Activated CD4-positive, alpha-beta T cell treated with anti-CD3 and anti-CD28 coated beads for 24 hours (primary cell): Measurements from ENCODE around the gene CYS1.
"Not testable (repeated sequence)": the region's sequence is repeated elsewhere in the genome, so short reads cannot be mapped to it uniquely, and the experiment has no call there.

Source experiments
- DNase-seq, 2 donors: peaks; one replicate each; pipeline ENCODE4 v3.0.0-alpha.2; 2020; ENCODE audit warnings: low read depth in 2 of 2

Gene CYS1

DNA sequence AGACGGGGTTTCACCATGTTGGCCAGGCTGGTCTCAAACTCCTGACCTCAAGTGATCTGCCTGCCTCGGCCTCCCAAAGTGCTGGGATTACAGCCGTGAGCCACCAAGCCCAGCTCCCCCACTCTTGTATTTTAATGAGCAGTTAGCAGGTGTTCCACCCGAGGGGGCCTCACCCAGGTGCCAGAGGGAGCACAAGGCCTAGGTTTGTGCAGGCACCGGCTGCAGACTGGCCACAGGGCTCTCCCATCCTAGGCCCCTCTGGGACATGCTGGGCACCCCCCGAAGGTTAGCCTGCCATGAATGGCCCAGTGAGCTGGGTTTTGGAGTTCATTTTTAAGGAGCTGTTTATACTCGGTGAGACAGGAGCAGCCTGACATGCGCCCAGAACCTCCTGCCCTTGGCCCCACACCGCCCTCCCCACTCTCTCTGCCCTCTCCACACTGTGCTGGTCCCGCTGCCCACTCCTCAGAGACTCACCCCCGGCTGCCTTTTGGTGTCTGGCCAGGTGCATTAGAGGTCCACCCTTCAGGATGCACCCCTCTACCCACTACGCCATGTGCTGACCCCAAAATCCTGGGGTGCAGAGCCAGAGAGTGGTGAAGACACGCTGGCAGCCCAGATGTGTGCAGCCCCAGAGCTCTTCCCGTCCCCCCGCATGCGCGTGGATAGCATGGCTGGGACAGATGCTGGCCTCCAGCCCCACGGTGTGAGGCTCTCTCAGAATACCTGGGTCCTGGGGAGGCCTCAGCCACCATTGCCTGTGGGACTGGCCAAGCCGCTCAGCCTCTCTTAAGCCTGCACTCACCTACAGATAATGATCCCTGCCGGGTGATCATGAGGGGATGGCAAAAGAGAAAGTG is 48.1 kb downstream of the CYS1 start:
- DNase-seq: no peak

DNA sequence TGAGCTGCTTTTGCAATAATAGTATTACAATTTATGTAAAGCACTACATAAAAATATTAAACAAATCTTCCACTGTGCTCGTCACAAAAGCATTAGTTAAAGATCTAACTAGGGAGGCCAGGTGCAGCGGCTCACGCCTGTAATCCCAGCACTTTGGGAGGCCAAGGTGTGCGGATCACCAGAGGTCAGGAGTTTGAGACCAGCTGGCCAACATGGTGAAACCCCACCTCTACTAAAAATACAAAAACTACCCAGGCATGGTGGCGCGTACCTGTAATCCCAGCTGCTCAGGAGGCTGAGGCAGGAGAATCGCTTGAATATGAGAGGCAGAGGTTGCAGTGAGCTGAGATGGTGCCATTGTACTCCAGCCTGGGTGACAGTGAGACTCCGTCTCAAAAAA is 49.4 kb downstream of the CYS1 start:
- not testable (repeated sequence) for DNase-seq

DNA sequence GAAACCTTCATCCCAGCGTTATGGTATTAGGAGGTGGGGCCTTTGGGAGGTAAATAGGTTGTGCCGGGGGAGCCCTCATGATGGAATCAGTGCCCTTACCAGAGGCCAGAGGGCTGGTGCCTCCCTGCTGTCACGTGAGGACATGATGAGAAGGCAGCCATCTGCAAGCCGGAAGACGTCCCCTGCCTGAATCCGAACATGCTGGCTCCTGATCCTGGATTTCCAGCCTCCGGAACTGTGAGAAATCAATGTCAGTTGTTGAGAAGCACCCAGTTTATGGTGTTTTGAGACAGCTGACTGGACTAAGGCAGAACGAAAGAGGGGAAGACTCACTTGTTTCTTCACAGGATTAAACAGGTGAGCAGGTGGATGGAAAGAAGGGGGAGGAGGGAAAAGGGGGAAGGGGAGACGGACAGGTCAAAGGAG is 49.9 kb downstream of the CYS1 start:
- no peak for DNase-seq

DNA sequence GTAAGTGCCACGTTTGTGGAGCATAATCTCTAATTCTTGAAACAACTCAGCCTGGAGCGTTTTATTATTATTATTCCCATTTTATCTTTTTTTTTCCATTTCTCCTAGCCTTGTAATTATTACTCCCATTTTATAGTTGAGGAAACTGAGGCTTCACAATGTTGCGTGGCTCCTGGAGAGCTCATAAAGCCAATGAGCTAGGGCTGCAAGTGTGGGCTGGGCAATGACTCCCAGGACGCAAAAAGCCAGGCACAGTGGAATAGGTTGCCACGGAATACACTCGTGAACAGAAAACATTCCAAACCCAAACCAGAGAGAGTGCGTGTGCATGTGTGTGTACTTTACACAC is 50.4 kb downstream of the CYS1 start:
- DNase-seq: no peak

DNA sequence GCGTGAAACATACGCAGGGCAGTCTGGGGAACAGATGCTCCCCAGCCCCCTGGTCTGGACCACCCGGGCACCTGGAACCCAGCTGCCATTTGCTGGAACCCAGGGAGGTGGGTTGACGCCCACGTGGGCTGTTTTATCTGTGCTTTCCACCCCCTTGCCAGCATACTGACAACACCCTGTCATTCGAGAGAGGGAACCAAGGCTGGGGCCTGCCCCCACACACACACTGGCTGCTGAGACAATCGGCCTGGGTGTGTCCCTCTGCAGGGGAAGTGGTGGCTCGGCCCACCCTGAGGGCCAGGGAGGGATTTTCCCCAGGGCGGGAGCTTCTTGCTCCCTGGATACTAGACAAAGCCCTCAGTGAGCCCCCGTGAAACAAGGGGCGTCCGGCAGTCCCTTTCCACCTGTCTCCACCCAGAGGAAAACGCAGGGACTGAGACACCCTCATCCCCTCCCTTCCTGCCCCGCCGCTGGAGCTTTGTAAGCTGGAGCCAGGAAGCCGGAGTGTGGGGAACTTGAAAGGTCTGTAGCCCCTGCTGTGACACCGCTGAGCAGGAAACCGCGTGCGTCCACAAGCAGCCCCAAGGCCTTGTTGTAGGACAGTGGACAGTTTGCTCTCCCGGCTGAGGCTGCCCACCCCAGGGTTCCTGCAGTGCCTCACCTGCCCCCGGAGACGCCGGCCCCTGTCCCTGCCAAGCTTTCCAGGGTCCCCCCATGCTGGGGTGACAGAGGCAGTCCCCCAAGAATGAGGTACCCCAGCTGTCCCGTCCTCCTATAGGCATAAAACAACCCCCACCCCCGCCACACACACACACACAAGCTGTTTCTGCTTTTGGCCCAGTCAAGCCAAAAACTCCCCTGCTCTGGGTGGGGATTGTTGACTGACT is 51.0 kb downstream of the CYS1 start:
- no peak for DNase-seq

DNA sequence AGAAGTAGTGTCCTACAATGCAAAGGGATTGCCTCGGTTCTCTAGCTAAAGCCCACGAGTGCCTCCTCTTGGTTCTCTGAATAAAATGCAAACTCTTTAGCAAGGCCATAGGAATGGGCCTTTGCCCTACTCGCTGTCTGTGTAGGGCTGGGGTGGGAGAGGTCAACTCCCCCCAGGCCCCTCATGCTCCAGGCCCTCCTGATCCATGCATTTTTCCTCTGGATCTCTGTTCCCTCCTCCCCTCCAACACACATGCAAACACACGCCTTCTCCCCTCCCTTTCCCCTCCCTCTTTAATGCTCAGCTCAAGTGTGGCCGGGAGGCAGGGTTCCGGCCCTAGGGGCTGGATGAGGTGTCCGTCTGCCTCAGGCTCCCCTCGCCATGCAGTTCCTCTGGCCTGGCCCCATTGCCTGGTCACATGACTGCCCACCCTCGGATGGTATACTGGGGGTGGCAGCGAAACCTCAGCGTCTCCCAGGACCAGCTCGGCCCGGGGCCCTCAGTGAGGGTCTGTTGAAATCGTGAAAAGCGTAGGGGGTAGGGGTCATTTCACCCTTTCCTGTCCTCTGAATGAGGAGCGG is 51.7 kb downstream of the CYS1 start:
- DNase-seq: no peak

DNA sequence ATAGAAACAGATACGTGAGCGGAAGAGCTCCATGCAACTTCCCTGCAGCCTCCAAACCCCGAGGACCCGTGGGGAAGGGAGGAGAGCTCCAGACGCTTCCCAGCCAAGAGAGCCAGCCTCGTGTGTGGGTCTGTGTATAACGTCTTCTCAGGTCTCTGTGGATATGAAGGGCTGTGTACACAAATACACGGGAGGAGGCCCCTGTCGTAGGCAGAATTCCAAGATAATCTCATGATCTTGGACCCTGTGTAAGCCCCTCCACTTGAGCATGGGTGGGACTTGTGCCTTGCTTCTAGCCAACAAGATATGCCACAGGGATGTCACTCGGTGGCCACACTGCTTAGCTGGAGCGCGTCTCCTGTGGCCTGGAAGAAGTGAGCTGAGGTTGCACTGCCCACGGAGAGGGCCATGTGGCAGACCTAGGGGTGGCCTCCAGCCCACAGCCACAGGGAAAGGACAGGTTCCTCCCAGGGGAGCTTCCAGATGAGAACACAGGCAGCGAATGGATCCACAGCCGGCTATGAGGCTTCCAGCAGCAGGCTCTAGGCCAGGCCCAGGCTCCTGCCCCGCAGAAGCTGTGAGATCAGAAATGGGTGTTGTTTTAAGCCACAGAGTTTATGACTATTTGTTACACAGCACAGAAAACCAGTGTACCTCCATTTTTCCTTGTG is 52.4 kb downstream of the CYS1 start:
- DNase-seq: no peak

DNA sequence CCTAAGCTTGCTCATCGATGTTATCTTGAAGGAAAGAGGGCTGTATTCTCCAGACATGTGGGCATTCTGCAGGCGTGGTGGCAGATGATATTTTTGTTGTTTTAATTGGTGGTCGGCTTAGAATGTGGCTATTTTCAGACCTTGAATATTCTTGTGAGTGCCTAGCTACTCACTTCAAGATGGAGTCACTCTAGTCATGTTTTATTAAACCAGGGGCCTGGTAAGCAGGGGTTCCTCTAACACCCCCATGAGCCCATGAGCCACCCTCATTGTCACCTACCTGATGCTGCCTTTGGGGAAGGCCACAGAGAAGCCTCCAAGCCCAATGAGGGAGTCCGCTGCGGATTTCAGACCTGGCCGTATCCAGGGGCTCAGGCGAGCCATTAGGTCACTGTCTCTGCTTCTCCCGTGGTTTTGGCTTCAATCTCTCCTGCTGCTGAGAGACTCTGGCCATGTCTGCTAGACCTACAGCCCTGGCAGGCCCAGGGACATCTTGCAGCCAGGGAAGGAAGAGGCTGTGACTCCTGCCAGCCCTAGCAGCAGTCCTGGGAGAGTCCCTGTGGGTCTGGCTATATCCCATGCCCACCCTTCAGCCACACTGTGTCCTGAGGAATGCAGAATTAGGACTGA is 53.2 kb downstream of the CYS1 start:
- DNase-seq: no peak

DNA sequence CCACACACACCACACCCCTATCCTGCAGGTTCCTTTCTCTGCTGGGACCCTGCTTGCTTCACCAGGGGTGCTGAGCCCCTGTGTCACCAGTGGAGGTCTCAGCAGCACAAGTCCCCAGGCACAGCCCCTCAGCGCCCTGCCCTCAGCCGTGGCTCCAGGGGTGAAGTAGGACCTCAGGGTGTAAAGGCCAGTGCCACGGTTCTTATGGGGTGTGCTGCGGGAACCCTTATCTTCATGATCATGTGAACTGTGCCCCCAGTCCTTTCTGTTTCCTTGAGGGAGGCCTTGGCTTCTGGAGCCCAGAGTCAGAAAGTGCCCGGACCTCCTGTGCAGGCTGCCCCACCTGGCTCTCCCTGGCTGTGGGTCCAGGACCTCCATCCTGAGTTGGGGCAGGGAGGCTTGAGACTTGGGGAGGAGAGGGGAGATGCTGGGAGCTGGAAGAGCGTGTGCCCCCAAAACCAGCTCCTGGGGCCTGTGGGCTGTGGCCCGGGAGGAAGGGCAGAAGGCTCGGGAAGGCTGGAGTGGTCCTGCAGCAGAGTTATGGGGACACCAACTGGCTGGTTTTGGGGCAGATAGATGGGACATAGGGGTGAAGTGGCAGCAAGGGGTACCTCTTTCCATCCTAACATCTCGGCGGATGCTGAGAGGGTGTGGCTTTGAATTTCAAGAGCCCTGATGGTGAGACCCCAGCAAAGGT is 57.1 kb downstream of the CYS1 start:
- DNase-seq: no peak

DNA sequence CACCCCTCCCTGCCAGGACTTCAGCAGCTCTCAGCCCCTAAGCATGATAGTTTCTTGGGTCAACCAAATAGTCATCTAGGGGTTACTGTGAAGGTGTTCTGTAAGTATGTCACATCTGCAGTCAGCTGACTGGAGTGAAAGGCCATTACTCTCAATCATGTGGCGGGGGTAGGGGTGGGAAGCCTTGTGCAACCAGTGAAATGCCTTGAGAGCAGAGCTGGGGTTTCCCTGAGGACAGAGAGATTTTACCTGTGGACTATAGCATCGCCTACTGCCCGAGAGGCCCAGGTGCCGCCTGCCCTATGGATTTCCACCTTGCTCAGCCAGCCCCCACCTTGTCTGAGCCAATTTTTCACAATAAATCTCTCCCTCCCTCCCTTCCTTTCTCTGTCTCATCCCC is 57.8 kb downstream of the CYS1 start:
- no peak for DNase-seq

DNA sequence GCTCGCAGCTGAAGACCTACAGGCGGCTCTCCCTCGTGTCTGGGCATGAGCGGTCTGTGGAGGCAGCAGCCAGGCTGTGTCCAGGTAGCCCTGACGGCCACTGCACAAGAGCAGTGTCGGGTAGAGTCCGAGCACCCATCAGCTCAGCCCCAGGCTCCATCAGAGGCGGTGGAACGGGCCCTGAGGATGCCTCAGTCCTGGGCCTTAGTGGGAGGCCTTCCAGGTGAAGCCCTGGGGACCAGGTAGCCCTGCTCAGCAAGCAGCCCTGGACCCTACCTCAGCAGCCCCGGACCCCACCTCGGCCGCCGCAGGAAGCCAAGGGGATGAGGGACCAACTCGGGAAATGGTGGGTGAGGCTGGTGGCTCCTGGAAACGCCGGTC is 58.2 kb downstream of the CYS1 start:
- DNase-seq: no peak

DNA sequence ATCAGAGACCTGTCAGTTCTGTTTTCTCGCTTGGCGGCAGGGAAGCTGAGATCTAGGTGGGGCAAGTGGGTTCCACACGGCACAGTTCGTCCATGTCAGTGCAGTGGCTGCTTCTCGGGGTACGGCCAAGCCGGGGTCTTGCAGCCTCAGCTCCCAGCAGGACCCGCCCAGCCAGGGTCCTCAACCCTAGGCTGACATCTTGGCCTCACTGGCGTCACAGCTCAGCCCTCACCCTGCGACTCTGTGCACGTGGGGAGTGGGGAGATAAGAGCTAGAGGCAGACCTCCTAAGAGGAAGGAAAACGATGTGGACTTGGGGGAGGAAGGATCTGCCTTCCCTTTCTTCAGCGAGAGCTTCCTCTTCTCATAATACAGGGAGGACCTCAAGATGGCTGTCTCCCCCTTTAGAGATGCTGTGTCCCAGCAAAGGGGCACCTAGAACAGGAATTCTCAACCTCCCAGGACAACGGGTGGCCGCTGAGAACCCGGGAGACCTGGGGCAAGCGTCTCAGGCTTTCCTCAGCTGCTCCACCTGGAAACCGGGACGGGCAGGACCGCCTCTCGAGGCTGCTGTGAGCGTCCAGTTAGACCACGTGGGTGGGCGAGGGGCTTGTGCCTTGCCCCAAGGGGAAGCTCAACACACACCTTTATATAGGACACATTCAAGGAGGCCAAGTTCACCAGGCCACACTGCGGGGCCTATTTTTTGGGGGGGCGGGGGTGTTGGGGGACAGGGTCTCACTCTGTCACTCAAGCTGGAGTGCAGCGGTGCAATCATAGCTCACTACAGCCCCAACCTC is 60.4 kb downstream of the CYS1 start:
- no peak for DNase-seq

DNA sequence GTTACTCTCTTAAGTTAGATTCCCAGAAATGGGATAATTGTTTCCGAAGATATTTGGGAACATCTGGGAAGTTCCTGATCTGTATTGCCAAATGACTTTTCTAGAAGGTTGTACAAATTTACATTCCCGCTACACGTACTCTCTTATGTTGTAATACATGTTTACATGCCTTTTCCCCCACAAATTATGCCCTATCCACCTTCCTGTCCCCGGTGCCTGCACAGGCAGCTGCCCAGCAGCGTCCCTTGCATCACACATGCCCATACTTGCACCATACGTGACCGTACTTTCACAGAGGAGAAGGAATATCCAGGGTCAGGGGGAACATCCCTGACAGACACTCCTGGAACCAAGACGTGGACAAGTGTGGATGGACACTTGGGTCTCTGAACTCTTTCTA is 61.0 kb downstream of the CYS1 start:
- DNase-seq: no peak

DNA sequence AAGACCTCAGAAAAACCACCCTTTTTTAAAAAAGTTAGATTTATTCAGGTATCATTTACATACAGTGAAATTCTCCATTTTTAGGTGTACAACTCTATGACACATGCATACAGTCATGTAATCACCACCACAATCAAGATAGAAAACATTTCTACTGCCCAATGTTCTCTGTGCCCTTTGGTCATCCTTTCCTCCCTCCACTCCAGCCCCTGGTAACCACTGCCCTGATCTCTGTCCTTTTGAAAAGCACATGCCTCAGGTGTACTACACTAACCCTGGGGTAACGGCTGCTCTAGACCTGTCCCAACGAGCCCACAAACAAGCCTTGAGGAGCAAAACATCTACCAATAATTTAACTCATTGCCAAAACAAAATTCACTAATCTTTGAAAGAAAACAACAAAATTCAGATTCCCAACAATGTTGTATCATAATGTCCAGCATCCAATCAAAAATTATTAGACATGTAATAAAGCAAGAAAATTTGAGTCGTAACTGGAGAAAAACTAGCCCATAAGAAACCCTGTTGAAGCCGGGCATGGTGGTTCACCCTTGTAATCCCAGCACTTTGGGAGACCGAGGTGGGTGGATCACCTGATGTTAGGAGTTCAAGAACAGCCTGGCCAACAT is 62.8 kb downstream of the CYS1 start:
- DNase-seq: no peak

DNA sequence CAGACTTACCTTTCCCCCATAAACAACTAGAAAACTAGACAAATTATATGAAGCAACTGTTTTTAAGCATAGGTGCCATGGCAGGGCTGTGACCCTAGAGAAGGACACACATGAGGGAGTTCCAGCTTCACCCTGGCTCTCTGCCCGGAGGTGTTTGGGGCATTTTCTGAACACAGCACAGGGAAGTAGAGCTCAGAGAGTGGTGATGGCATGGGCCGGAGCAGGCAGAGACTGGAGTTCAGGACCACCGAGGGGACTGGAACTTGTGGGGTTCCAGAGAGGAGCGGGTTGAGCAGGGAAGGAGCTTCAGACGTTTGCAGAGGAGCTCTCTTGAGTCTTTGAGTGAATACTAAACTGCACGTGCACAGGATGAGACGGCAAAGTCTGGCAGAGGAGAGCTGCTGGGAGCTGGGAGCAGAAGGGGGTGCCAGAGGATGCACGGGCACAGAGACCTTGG is 63.4 kb downstream of the CYS1 start:
- DNase-seq: no peak

DNA sequence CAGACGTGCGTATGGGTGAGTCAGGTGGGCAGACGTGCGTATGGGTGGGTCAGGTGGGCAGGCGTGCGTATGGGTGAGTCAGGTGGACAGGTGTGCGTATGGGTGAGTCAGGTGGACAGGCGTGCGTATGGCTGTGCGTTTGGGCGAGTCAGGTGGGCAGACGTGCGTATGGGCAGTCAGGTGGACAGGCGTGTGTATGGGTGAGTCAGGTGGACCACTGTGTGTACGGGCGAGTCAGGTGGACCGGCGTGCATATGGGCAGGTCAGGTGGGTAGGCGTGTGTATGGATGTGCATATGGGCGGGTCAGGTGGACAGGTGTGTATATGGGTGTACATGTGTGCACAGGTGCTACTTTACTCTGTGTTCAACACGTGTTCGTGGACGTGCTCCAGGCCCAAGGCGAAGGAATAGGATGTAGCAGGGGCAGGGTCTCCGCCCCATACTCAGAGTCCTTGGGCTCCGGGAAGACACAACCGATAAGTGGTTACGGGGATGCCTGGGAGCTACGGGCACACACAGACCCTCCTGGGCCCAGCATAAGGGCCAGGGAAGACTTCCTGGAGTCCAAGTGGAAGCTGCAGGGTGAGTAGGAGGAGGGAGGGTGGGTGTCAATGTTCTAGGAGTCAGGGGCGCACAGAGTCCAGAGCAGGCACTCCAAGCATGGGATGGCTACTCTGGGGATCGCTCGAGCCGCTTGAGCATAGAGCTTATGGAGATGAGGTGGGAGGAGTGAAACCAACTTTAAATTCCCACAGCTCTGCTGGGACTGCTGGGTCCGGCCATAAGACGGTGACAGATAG is 64.0 kb downstream of the CYS1 start:
- DNase-seq: no peak

DNA sequence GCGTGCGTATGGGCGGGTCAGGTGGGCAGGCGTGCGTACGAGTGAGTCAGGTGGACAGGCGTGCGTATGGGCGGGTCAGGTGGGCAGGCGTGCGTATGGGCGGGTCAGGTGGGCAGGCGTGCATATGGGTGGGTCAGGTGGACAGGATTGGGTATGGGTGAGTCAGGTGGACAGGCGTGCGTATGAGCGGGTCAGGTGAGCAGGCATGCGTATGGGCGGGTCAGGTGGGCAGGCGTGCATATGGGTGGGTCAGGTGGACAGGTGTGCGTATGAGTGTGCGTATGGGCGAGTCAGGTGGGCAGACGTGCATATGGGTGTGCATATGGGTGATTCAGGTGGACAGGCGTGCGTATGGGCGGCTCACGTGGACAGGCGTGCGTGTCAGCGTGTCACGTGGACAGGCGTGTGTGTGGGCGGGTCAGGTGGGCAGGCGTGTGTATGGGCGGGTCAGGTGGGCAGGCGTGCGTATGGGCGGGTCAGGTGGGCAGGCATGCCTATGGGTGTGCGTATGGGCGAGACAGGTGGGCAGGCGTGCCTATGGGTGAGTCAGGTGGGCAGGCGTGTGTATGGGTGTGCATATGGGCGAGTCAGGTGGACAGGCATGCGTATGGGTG is 64.7 kb downstream of the CYS1 start:
- not testable (repeated sequence) for DNase-seq

DNA sequence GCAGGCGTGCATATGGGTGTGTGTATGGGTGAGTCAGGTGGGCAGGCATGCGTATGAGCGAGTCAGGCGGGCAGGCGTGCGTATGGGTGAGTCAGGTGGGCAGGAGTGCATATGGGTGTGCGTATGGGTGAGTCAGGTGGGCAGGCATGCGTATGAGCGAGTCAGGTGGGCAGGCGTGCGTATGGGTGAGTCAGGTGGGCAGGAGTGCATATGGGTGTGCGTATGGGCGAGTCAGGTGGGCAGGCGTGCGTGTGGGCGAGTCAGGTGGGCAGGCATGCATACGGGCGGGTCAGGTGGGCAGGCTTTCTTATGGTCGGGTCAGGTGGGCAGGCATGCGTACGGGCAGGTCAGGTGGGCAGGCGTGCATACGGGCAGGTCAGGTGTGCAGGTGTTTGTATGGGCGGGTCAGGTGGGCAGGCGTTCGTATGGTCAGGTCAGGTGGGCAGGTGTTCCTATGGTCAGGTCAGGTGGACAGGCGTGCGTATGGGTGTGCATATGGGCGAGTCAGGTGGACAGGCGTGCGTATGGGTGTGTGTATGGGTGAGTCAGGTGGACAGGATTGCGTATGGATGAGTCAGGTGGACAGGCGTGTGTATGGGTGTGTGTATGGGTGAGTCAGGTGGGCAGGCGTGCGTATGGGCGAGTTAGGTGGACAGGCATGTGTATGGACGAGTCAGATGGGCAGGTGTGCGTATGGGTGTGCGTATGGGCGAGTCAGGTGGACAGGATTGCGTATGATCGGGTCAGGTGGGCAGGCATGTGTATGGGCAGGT is 65.6 kb downstream of the CYS1 start:
- DNase-seq: no peak
